Measurements from ENCODE around the gene NEURL1.
"Not testable (repeated sequence)": the region's sequence is repeated elsewhere in the genome, so short reads cannot be mapped to it uniquely, and the experiment has no call there.

NEURL1 gene

DNA sequence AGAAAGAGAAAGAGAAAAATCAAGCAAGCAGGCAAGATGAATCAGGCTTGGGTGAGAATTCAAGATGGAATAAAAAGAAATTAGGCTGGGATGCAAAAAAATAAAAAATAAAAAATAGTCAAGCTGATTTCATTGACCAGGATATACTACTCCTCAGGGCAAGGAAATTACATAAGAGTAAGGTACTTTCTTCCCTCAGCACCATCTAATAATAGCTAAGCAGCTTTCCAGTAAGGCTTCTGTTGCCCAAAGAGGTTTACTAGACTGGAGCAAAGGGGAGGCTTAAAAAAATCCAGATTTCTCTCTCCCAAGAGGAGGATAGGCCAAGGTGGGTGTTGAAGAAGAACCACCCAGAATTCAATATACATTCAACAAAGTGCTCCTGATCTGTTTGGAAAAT, 93.6 kb downstream of the NEURL1 start:
- no peak for DNase-seq (ENCODE audit: low read depth)

DNA sequence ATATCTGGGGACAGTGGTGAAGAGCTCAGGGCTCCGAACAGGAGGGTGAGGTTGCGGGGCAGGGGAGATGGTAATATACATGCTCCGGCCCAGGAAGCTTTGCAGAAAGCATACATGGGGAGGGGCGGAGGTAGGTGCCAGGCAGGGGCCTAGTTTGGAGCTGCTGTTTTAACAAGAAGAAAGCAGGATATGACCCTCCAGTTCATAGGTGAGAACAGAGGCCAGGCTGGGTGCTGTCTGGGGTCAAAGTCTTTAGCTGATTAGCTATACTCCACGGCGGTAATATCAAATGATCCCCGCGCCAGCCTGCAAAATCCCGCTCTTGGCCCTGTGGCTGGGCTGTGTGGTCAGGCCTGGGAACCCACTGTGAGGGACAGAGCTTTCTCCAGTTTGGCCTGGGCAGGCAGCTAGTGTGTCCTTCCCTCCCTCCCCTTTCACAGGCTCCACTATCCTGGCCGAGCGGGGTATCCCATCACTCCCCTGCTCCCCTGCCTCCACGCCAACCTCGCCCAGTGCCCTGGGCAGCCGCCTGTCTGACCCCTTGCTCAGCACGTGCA, 95.6 kb downstream of the NEURL1 start:
- no peak for DNase-seq (ENCODE audit: low read depth)

DNA sequence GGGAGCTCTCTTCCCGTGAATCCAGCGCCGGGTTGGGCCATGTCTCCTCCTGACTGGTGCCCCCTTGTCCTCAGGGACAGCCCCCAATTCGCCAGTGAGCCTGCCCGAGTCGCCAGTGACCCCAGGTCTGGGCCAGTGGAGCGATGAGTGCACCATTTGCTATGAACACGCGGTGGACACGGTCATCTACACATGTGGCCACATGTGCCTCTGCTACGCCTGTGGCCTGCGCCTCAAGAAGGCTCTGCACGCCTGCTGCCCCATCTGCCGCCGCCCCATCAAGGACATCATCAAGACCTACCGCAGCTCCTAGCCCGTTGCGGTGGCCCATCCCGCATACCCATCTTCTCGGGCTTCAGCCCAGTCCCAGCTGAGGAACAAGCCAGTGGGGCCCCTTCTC, 96.6 kb downstream of the NEURL1 start:
- DNase-seq (ENCODE audit: low read depth): no peak

DNA sequence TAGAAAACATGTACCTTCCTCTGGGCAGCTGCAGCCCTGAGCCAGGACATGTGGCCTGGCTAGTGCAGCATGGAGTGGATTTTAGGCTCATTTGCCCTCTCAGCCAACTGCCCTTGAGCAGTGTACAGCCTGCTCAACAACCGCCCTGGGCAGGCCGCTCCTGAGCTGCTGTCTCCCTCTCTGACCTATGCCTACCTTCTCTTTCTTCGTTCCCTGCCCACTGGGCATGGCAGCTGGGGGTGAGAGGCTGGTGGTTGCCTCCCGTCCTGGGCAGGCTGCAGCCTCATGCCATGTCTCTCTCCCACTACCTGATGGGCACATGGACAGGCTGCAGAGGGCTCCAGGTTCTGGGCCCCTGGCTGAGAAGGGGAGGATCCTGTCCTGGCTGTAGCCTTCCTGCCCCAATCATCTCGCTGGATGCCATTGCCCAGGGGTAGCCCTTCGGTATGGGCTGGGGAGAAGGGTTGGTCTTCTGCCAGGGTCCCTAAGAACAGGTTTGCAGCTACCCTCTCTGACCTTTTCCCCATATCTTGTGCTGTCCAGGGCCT, 97.3 kb downstream of the NEURL1 start:
- no peak for DNase-seq (ENCODE audit: low read depth)

DNA sequence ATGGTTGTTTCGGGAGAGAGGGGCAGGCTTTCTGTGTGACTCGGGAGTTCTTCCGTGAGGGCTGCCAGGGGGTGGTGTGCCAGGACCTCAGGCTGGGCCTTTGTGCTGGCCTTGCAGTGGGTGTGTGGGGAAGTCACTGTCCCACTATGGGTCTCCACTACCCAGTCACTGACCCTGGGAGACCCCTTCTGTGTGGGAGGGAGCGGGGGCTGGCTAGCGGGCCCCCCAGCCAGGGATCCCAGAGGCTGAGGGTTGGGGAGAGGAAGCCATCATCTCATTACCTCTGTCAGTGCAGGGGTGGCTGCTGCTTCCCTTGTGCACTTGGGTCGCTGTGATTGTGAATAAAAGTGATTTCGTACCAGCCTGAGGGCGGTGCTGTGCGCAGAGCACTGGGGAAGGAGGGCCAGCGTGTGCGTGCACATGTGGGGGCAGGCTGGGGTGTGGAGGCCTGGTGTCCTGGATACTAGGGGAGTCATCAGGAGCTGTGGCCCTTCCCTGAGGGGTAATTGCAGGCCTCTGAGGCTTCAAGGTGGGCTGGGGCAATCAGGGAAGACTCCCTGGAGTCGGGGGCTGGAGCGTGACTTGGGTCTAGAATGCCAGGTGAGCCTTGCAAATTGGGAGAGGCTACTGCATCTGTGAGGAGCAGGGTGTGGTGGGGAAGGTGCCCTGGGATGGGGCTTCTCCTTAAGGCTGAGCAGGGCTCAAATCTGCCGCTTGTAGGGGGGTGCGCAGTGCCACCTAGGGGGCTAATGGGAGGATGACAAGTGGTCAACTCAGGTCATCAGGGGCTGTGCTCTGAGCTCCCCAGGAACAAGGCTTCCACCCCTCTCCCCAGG, 98.9 kb downstream of the NEURL1 start:
- DNase-seq (ENCODE audit: low read depth): no peak

DNA sequence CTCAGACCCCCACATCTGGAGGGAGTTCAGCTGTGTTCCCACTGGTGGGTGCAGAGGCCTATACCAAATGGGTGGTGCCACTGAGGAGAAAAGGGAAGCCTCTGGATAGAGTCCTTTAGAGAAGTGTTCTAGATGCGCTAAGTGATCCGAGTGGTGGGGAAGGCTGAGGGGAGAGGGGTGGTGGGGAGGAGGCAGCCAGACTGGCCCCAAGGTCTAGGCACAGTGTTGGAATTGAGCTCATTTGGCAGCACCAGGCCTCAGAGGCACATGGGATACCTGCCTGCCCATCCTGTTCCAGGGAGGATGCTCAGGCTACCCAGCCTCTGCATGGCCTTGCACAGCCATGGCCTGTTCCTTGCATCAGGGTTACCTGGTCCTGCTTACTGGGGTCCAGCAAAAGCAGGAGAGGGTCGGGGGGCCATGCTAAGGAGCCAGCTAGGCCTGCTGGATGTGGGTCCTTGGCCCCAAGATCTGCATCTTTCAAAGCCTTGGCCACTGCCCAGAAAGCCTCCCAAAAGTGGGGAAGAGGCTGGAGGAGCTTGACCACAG, 99.6 kb downstream of the NEURL1 start:
- no peak for DNase-seq (ENCODE audit: low read depth)

DNA sequence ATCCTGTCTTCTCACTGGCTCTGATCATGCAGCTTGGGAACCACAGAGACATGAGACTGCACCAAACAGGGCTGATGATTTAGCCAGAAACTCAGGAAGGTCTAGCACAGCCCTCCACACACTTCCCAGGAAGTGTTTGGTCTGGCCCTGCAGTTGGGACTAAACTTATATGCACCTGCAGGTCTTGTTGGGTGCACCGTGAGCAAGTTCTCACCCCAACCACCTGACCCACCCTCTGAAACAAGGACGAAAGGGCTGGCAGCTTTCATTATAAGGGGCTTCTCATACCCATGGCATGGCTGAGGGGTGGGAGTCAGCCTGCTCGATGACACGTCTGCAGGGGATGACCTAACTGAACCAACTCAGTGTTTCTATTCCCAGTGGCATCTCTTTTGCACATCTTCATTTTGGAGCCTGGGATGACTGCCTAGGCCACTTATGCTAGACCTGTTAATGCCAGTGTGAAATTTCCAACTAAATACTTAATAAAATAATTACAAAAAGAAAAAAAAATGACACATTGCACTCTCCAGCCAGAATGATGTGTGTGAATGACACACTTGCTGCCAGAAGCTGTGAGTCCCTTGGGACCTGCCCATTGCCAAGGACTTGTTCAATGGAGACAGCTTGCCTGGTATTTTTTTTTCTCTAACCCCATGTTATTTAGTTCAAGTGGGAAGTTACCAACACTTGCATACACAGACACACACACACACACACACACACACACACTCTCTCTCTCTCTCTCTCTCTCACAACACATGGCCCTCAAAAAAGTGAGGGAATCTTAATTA, 102.6 kb downstream of the NEURL1 start:
- no peak for DNase-seq (ENCODE audit: low read depth)

DNA sequence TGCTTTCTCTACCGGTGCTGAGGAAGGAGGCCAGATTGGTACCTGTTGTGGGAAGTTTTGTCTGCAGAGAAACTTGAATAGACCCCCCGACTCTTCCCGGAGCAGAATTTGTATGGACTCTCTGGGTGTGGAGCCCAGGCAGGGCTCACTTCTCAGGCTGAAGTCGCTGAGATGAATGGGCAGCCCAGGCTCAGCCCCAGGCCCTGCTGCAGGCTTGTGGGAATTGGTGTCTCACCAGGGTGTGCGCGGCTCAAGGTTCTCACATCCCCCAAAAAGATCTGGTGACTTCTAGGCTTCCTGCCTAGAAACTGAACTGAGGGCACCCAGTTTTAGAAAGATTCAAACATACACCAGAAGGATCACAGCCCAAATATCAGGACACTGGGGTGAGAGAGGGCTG, 103.5 kb downstream of the NEURL1 start:
- no peak for DNase-seq (ENCODE audit: low read depth)

DNA sequence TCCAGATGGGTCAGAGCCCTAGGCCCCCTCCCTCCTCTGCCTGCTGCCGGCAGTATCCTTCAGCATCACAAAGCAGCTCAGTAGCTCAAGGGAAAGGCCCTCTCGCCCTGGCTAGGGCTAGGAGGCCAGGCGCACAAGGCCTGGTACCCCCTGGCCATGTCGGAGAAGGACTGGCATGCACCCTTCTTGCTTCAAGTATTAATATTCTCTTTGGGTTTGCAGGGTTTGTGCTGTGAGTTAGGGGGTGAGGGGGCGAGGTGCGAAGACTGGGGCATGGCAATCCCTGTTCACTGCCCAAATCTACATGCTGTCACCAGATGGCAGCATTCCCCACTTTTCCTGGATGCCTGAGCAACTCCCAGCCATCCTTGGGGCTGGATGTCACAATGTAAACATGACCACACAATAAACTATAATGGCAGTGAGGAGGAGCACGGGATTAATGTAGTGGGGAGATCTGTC, 105.2 kb downstream of the NEURL1 start:
- DNase-seq (ENCODE audit: low read depth): peak; percentile 70

DNA sequence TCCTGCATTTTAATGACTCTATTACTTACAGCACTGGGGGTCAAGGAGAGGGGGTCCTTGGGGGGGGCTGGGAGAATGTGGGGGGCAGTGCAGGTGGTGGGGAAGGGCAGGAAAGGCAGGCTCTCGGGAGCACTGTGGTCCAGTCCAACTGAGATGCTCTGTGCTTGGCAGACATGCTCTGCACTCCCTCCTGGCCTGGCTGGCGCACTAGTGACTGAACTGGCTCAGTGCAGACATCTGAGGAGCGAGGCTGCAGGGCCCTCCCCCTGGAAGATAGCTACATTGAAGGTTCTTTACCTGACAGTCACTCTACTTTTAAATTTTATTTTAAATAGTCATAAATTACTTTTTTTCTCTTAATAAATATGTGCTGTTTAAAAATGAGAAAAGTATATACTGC, 105.7 kb downstream of the NEURL1 start:
- no peak for DNase-seq (ENCODE audit: low read depth)

DNA sequence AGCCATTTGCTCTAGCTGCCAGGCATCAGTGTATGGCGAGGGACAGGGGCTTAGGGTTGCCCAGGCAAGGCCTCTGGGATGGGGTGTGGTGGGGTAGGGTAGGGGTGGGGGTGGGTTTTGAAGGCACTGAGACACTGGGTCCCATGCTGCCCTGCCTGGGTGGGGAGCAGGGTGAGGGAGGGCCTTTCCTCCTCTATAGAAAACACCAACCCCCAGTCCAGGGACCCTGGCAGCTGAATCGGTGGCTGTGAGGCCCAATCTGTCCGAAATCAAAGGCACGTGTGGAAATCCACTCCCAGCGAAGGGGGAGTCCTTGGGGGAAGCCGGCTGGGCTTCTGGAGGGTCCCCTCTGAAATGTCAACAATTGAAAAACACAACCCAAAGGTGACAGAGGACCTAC, 106.4 kb downstream of the NEURL1 start:
- DNase-seq (ENCODE audit: low read depth): no peak

DNA sequence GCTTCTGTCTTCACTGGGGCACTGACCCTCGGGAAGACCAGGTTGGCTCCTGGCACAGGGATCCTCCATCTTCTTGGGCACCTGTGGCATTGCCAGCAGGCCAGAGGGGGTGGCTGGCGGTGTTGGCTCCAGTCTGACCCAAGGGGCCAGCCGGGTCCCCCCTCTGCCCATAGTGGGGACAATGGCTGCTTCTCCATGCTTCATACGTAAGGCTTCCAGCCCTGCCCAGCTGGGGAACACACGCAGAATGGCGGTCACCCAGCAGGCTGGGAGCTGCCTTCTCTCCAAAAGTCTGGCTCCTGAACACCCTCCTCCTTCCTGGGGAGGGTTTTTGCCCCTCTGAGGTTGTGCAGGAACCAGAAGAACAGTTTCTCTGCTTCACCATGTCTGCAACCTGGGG, 106.8 kb downstream of the NEURL1 start:
- DNase-seq (ENCODE audit: low read depth): no peak

DNA sequence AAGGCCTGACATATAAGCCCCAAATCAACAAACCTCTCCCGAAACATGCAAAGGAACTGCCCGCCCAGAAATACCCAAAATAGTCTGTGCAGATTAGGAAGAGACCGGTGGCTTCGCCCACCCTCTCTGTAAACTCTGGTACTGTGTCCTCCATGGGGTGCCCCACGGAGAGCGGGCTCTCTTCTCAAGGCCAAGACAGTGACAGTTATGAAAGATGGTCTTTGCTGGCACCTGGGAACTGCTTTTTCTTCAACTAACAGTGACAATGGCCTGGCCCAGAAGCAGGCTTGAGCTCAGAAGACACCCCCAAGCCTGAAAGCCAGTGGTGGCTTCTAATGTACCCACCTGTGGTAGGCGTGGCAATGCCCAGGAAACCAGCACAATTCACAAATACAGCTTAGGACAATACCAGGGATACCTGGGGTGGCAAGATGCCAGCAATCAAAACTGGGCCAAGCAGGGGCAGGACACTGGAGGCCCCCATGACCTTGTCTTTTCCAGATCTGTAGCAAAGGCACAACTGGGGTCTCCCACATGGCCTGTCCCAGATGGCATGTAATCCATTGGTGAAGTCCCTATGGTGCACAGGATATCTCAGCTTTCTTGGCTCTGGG, 107.6 kb downstream of the NEURL1 start:
- DNase-seq (ENCODE audit: low read depth): no peak

DNA sequence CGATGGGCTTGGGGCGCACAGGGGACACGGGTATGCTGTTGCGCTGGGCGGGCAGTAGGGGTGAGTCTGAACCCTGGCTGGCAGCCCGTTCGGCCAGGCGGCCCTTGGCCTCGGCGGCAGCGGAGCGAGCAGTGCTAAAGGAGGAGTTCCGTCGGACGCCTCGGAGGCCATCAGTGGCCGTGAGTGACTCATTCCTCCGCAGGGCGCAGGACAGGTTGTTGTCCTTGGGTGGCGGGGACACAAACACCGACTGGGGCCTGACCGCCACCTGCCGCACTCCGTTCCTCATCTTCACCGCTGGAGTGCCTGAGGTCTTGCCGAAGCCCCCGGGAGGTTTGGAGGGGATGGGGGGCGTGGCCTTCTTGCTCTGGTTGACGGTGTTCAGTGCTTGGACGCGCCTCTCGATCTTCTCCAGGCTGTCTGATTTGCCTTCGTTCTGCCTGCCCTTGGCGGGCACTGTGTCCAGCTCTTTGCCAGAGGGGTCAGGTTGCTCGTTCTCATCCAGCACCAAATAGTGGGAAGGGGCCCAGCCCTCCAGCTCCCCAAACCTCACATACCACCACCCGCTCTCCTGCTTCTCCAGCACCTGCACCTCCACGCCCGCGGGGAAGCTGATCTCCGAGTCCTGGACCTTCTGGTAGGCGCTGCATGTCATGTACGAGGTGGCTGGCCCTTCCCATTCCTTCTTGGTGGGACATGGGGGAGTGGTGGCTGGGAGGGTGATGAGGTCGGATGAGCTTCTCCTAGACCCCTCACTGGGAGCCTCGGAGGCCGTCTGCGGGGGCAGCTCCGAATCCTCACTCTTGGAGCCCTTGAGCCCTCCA, 108.7 kb downstream of the NEURL1 start:
- no peak for DNase-seq (ENCODE audit: low read depth)

DNA sequence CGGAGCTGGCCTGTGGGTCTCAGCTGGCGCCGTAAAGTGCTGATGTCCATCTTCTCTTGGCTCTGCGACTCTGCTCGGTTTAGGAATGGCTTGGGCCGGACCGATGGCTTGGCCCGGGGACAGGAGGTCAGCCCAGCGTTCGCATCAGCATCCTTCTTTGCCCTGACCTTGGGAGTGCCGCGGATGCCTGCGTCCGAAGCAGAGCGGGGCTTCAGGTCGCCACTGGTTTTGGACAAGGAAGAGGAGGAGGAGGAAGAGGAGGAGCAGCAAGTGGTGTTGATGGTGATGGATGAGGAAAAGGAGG, 109.3 kb downstream of the NEURL1 start:
- DNase-seq (ENCODE audit: low read depth): no peak

DNA sequence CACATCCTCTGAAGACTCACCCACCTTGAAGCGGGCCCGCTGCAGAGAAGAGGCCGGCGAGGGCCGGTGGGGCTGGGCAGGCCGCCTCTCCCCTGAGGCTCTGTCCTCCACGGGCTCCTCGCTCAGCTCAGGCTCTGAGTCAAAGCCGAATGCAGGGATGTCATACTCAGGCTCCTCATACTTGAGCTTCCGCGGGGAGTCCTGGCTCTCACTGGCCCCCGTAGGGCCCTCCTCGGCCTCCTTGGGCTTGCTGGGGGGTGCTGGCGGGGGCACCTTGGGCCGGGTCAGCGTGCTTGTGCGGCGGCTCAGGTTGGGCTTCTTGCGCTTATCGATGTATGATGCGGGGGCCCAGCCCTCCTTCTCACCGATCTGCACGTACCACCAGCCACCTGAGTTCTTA, 109.9 kb downstream of the NEURL1 start:
- no peak for DNase-seq (ENCODE audit: low read depth)

DNA sequence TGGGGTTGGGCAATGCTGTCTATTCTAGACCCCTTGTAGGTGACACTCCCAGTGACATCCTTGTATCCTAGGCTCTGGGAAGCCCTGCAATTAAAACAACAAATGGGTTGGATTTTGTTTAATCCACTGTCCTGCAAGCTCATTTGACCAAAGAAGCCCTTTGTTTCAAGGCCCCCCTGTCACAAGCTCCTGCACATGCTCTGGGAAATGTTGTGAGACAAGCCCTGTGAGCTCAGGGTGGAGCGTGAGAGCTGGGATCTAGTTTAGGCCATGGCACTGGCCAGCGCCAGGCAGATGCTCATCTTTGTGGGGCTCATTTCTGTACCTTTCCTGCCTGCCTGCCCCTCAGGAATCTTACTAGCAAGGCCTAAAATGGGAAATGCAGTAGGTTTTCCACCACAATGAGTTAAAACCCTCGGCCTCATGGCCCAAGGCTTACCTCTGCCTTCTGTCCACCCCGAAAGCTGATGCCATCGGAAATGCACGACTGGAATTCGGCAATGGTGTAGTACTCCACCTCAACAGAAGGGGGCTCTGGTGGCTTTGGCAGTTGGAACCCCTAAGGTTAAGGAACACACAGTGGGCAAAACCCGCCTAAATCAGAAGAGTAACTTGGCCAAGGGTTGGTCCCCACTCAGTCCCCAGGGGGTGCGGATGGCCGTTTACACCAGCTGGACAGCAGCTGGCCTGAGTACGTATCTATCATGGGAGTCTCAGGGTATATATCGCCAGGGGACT, 112.0 kb downstream of the NEURL1 start:
- DNase-seq (ENCODE audit: low read depth): peak; percentile 59

DNA sequence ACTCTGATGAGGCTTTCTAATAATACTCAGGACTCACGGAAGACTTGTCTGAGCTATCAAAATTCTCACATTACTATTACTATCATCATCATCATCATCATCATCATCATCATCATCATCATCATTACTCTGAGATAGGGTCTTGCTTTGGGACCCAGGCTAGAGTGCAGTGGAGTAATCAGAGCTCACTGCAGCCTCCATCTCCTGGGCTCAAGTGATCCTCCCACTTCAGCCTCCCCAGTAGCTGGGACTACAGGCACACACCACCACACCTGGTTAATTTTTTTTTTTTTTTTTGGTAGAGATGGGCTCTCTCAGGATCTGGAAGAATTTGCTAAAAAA, 112.6 kb downstream of the NEURL1 start:
- DNase-seq (ENCODE audit: low read depth): not testable (repeated sequence)

DNA sequence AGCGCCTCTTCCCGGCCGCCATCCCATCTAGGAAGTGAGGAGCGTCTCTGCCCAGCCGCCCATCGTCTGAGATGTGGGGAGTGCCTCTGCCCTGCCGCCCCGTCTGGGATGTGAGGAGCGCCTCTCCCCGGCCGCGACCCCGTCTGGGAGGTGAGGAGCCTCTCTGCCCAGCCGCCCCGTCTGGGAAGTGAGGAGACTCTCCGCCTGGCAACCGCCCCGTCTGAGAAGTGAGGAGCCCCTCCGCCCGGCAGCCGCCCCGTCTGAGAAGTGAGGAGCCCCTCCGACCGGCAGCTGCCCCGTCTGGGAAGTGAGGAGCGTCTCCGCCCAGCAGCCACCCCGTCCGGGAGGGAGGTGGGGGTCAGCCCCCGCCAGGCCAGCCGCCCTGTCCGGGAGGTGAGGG, 113.5 kb downstream of the NEURL1 start:
- DNase-seq (ENCODE audit: low read depth): not testable (repeated sequence)

DNA sequence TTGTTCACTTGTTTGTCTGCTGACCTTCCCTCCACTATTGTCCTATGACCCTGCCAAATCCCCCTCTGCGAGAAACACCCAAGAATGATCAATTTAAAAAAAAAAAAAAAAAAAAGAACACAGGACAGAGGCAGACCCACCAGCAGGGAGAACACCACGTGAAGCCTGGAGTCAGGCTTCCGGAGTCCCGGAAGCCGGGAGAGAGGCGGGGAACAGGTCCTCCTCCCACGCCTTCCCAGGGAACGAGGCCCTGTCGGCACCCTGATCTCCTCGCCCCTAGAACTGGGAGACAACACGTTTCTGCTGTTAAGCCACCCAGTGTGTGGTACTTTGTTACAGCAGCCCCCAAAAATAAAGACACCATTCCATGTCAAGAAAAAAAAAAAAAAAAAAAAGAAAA, 114.6 kb downstream of the NEURL1 start:
- DNase-seq (ENCODE audit: low read depth): not testable (repeated sequence)

Data from fibroblast of the conjunctiva (primary cell).